GM19240 (cell line): Measurements from ENCODE around the gene RAB11FIP4.
"Not testable (repeated sequence)": the region's sequence is repeated elsewhere in the genome, so short reads cannot be mapped to it uniquely, and the experiment has no call there.

ENCODE experiments used
- DNase-seq: peaks from one replicate; pipeline ENCODE4 v3.0.0; 2011; ENCODE audit warnings: low spot score; ENCODE audit not compliant: insufficient read length

RAB11FIP4 gene, protein sequence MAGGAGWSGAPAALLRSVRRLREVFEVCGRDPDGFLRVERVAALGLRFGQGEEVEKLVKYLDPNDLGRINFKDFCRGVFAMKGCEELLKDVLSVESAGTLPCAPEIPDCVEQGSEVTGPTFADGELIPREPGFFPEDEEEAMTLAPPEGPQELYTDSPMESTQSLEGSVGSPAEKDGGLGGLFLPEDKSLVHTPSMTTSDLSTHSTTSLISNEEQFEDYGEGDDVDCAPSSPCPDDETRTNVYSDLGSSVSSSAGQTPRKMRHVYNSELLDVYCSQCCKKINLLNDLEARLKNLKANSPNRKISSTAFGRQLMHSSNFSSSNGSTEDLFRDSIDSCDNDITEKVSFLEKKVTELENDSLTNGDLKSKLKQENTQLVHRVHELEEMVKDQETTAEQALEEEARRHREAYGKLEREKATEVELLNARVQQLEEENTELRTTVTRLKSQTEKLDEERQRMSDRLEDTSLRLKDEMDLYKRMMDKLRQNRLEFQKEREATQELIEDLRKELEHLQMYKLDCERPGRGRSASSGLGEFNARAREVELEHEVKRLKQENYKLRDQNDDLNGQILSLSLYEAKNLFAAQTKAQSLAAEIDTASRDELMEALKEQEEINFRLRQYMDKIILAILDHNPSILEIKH

GRCh38 chr17:31391496-31391949 lies at the start of gene RAB11FIP4:
TSS of gene RAB11FIP4 (plus strand) at chr17:31391675. CDS start at chr17:31391853, 178 bp downstream.
- DNase-seq: no peak

- DNase-seq: not testable (repeated sequence)
Measured at GRCh38 chr17:31345191-31345747, 46.2 kb upstream of the RAB11FIP4 start.

GRCh38 chr17:31349454-31349853 lies 42.0 kb upstream of the RAB11FIP4 start:
- no peak for DNase-seq

- no peak for DNase-seq
Measured at GRCh38 chr17:31355935-31356334, 35.5 kb upstream of the RAB11FIP4 start.

DNA sequence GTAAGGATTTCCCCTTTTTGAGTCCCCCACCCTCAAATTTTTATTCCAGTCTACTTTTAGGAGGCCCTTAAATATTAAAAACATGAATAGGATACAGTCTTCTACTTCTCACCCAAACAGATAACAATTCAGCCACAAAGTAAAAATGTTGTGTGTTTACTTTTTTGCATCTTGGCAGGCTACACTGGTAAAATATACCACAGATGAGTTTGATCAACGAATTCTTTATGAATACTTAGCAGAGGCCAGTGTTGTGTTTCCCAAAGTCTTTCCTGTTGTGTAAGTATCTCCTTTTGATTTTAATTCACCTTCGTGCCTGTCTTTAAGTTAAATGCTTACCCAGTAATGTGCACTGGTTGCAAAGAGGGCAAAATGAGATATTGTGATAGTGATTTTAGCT lies 34.4 kb upstream of the RAB11FIP4 start:
- no peak for DNase-seq

DNA sequence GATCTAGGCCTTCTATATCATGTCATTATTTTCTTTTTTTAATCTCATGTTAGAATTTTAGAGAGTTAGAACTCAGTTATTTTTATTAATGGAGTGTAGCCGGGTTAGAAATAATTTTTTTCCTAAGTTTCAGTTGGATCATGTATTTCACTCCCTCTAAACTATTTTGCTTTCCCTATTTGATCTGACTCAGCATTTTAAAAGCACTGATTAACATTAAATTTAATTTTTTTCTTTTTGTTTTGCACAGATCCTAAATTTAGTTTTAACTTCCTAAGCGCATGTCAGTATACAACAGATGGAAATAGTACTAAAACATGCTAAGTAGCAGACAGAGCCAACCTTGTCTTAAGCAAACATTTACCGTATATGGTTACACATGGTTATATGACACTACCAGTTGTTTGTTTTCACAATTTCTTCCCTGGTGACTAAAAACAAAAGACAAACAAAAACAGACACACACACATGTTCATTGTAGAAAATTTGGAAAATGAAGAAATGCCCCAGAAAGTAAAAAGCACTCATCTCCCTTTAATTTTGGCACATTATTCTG lies 33.6 kb upstream of the RAB11FIP4 start:
- no peak for DNase-seq

GRCh38 chr17:31364012-31364411 lies 27.5 kb upstream of the RAB11FIP4 start:
- no peak for DNase-seq

DNA sequence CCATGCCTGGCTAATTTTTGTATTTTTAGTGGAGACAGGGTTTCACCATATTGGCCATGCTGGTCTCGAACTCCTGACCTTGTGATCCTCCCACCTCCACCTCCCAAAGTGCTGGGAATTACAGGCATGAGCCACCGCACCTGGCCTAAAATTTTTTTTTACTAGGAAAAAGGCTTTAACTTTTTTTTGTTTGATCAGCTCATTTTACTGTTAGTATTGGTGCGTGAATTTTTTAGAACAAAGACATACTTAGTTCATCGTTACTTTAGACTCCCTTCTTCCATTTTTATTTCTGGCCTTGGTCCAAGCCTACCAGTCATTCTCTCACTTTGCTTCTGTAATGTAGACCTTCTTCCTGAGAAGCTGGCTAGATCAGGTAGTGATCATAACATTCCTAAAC lies 25.4 kb upstream of the RAB11FIP4 start:
- no peak for DNase-seq

GRCh38 chr17:31369266-31369665 lies 22.2 kb upstream of the RAB11FIP4 start:
- DNase-seq: no peak

GRCh38 chr17:31371511-31372097 lies 19.9 kb upstream of the RAB11FIP4 start:
- no peak for DNase-seq

DNA sequence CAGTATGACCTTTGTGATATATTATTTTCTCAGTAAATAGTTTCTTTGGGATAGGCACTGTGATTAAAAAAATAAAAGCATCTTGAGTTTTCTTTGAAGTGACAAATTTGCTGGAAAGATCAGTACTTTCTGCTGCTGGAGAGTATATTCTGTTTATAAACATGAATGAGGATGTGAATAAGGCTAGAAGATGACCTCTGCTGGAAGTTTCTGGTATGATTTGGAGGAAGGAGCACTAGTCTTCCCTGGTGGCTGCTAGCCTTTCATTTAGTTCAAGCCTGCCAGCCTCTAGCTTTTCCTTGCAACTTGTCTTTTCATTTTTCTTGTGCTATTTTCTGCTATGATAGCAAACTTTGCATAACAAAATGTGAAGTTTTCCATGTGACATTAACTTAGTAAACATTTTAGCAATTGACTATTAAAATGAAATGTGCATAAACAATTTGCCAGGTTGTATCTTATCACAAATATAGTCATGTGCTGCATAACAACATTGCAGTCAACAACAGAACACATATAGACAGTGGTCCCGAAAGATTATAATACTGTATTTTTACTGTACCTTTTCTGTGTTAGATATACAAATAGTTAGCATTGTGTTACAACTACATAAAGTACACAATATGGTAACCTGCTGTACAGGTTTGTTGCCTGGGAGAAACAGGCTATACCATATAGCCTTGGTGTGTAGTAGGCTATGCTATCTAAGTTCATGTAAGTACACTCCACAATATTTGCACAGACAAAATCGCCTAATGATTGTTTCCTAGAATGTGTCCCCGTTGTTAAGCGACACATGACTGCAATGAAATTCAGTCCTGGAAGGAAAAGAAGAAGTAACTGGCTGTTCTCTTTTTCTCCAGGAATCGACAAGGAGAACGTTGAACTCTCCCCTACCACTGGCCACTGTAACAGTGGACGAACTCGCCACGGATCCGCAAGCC lies 18.1 kb upstream of the RAB11FIP4 start:
- no peak for DNase-seq

- no peak for DNase-seq
Measured at GRCh38 chr17:31374094-31374447, 17.4 kb upstream of the RAB11FIP4 start.

DNA sequence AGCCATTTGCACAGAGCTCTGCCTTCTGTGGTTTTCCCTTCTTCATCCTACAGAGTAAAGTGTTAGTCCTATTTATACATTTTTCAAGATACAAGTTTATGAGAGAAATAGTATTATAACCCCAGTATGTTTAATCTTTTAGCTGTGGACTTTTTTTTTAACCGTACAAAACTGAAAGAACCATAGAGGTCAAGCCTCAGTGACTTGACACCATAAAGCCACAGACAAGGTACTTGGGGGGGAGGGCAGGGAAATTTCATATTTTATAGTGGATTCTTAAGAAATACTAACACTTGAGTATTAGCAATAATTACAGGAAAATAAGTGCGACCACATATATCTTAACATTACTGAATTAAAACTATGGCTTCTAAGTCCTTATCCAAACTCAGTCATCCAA lies 17.0 kb upstream of the RAB11FIP4 start:
- no peak for DNase-seq

DNA sequence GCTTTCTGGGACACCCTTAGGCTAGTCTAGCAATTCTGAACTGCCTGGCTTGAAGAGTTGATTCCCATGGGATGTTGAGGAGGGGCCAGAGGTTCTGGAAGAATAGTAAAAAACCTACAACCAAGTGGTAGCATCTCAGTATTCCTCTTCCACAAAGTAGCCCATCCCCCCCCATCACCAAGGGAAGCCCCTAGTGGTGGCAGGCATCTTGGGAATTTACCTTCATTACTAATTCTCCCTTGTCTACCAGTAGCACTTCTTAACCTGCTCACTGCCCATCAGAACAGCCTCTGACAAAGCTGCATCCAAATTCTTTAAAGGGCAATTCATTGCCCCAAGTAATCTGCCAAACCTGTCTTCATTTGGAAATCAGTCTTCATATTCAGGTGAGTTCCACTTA lies 12.8 kb upstream of the RAB11FIP4 start:
- DNase-seq: no peak

DNA sequence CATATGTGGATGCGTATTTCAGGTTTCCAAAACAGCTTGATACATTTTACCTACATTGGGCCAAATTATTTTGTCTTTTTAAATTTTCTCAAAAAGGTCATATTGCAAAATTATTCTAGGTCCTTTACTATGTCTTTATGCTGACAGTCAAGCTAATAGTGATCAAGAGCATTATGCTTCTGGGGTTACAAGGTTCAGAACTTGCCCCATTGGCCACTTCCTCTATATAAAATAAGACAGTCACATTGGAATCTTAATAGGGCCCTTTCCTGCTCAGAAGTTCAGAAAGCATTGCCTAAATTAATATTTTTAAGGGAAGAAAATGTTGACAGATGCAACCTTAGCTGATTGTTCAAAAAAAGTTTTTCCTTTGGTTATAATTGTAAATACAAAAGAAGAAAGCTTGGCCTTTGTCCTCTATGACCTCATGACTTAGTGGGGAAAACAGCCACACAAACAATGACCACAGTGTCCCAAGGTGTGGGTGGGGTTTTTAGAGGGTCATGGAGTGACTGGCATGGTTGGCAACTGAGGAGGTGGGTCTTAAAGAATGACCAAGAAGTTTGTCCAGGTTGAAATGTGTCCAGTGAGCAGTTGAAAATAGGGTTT lies 11.8 kb upstream of the RAB11FIP4 start:
- no peak for DNase-seq

- no peak for DNase-seq
Measured at GRCh38 chr17:31381165-31381668, 10.3 kb upstream of the RAB11FIP4 start.

GRCh38 chr17:31382668-31383275 lies 8.7 kb upstream of the RAB11FIP4 start:
- DNase-seq: not testable (repeated sequence)

DNA sequence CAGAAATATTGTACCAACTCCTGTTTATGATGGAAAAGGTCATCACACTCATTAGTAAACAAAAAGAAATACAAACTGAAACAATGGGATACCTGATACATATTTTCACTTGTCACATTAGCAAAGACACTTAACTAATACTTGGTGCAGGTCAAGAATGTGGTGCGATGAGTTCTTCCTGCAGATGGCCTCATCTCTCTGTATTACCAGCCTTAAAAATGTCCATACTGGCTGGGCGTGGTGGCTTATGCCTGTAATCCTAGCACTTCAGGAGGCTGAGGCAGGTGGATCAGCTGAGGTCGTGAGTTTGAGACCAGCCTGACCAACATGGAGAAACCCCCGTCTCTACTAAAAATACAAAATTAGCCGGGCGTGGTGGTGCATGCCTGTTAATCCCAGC lies 8.0 kb upstream of the RAB11FIP4 start:
- not testable (repeated sequence) for DNase-seq

GRCh38 chr17:31385428-31386285 lies 5.8 kb upstream of the RAB11FIP4 start:
- no peak for DNase-seq
